GM21717 (cell line): ENCODE measurements around the gene WFDC5.
"Not testable (repeated sequence)": the region's sequence is repeated elsewhere in the genome, so short reads cannot be mapped to it uniquely, and the experiment has no call there.

Experiments used
- ATAC-seq: cut with Tn5 transposase; IDR thresholded peaks from one replicate; pipeline ENCODE4 v1.9.1; 2021; ENCODE audit warnings: mild to moderate bottlenecking, moderate library complexity; ENCODE audit not compliant: unreplicated experiment

WFDC5 gene, protein sequence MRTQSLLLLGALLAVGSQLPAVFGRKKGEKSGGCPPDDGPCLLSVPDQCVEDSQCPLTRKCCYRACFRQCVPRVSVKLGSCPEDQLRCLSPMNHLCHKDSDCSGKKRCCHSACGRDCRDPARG

DNA sequence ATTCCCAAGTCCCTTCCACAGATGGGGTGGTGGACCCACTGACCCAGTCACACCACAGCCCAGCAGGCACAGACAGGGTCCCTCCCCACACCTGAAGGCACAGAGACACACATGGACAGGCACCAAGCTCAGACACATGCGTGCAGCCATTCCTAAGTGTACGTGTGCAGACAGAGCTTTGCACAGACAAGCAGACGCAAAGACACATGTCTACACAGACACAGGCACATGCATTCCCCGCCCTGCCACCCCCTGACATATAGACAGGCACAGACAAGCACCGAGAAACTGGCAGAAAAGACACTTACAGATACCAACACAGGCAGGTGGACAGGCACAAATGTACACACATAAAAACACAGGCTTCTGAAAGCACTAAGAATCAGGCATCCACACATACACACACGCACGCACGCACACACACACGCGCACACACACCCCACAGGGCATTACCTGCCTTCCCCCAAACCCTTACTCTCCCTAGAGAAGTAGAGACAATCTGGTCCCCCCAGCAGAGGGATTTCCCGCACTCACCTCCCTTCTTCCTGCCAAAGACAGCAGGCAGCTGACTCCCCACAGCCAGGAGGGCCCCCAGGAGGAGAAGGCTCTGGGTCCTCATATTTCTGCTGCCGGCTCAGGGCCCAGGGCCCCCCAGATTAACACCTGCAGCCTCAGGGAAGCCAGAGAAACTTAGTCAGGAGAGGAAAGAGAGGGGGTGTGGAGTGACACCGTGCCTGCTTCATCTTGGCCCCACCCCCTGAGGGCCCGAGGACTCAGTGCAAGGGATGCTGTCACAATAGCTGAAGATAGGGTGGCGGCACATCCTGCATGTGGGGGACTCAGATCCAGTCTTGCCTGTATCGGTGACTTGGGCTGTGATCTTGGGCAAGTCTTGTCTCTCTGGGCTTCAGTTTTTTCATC lies at the start of gene WFDC5:
Gene WFDC5 (minus strand): TSS at position 710 of the 921 bp plus-strand sequence. CDS start 91 bp downstream, at position 619.
- no peak for ATAC-seq

DNA sequence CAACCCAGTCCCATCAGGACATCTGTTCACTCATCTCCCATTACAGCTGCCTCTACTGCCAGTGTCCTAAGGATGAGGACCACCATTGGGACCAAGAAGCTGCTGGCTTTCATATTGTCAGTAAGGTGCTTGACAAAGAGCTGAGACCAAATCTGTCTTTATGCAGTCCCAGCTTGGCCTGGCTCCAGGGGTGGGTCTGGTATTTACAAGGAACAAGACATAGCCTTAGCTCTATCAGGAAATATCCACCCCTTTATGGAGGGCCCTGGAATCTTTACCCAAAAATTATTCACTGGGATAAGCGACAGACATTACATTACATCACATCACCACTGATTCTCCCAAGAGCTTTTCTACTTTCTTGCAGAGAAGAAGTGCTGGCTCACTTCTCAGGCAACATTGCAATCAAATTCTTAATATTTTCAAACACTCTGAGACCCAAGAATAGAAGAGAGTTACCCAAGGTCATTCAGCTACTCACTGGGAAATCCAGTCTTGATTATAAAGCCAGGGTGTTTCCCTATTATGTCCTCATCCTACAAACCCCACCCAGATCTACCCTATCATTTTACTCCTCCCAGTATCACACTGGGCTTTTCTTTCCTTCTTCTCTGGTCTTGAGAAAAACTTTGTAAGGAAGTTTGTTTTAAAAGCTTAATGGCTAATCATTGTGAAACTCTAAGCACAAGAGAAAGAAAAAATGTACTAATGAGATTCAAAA lies 48.3 kb upstream of the WFDC5 start:
- ATAC-seq, result no peak

DNA sequence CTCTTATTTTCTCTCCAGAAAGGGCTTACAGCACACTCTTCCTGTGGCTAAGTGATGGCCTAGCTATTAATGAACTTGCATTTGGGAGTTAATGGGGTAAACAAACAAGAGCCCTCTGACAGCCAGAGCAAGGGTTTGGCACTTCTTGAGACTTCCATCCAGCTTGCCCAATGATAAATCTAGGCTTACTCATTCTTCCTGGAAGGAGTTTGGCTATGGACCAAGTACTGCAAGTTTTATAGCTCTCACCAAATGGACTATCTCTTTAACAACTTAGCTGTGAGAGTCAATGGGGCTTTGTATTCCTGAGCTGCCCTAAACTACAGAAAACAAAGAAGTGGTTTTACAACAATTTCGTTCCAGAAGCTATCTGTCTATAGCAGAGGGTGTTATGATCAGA lies 43.0 kb upstream of the WFDC5 start:
- ATAC-seq, result no peak

DNA sequence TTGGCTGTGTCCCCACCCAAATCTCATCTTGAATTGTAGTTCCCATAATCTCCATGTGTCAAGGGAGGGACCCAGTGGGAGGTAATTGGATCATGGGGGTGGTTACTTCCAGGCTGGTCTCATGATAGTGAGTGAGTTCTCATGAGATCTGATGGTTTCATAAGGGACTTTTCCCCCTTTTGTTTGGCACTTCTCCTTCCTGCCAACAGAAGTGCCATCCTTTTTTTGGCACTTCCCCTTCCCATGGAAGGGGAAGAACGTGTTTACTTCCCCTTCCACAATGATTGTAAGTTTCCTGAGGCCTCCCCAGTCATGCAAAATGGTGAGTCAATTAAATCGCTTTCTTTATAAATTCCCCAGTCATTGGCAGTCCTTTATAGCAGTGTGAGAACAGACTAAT lies 41.7 kb upstream of the WFDC5 start:
- no peak for ATAC-seq

DNA sequence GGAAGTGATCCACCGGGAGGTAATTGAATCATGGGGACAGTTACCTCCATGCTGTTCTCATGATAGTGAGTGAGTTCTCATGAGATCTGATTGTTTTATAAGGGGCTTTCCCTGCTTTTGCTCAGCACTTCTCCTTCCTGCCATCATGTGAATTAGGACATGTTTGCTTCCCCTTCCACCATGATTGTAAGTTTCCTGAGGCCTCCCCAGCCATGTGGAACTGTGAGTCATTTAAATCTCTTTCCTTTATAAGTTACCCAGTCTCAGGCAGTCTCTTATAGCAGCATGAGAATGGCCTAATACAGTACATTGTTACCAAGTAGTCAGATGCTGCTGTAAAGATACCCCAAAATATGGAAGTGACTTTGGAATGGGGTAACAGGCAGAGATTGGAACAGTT lies 39.8 kb upstream of the WFDC5 start:
- not testable (repeated sequence) for ATAC-seq

DNA sequence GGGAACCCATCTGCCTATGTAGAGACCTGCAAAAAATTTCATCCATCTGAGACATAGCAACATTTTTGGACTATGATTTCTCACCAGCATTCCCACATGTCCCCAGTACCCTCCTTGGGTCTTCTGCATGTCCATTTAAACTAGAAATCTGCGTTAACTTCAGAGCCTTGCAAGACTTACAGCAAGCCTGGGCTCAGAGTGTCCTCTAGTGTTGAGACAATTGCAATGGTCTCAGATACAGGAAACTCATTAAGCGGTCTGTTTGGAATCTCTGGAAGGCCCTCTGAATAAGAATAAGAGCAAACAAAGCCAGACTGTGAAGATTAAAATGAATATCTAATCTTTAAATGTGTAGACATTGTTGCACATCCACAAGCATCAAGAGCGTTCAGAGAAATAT lies 39.2 kb upstream of the WFDC5 start:
- ATAC-seq, result no peak

DNA sequence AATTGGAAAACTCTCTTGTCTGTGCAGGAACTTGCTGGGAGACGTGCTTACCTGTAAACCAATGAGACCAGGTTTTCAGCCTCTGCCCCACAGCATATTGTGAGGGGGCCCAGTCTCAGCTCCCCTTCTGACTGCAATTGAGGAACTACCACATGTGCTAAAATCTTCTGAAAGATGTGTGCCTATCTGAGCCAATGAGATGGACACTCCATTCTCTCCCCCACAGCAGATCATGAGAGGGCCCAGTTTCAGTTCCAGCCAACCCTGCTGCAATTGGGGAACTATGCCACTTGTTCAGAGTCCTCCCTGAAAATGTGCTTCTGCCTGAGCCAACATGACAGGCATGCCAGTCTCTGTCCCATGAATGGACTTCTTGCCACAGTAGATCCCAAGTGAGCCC lies 38.8 kb upstream of the WFDC5 start:
- ATAC-seq, result no peak

DNA sequence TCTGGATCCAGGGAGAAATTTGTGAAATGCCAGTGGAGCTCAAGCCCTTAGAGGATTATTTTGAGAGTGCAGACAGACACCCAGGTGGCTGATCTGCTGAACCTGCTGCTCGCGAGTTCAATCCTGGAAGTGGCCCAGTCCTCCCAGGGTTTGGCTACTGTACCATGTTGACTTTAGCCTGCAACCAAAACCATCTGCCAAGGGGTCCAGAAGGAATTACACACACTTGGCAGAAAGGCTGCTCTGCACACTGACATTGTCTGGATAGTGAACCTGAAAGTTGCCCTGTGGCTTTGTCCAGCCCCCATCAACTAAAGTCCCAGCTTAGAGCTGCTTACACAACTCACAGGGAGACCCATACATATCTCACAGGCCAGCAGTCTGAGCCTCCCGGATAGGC lies 38.2 kb upstream of the WFDC5 start:
- no peak for ATAC-seq

DNA sequence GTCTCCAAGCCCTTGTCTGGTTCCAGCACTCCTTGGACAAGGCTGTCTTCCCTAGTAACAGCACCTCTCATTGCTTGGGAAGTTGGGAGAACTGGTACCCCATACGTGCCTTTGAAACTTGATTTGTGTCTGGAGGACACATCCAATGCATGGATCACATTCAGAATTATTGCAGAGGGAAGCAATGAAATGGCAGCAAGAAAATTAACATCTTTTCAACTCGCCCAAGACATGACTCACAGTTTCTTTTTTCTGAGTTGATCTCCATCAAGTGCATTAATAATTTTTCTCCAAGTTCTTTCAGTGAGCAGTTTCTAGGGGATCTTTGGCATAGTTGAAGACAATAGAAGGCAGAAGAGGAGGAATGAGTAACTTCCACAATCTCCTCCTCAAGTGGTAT lies 37.4 kb upstream of the WFDC5 start:
- no peak for ATAC-seq

DNA sequence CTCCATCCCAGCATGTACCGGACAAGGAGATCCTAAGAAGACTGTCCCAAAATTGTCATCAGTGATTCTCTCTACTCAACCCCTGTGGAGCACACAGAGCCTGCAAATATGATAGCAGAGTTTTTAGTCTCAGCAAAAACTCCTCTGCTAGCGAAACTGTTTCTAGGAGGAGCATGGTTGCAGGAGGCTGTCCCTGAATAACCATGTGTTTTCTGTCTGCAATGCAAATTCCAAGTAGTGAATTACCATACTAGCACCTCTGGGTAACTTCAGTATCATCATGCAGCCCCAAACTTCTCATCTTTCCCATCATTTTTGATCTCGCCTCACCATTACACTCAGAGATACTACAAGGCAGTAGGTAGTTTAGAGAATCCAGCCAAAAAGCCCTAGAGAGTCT lies 34.1 kb upstream of the WFDC5 start:
- no peak for ATAC-seq

DNA sequence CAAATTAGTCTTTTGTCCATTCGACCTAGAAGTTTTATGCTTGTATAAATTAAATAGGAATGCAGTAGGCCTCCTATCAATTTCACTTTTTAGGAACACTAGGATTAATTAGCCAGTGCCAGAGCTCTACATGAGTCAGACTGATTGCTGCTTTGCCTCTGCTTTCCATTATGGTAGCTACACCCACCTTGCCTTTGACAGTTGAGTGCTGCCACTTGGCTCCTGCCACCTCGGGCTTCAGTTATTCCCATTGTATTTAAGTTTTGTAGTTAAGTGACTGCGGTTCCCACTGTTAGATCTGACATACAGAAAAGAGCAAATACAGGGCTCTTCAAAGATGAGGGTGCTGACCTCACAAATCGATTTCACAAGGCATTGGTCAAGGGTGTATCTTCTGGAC lies 25.9 kb upstream of the WFDC5 start:
- no peak for ATAC-seq

DNA sequence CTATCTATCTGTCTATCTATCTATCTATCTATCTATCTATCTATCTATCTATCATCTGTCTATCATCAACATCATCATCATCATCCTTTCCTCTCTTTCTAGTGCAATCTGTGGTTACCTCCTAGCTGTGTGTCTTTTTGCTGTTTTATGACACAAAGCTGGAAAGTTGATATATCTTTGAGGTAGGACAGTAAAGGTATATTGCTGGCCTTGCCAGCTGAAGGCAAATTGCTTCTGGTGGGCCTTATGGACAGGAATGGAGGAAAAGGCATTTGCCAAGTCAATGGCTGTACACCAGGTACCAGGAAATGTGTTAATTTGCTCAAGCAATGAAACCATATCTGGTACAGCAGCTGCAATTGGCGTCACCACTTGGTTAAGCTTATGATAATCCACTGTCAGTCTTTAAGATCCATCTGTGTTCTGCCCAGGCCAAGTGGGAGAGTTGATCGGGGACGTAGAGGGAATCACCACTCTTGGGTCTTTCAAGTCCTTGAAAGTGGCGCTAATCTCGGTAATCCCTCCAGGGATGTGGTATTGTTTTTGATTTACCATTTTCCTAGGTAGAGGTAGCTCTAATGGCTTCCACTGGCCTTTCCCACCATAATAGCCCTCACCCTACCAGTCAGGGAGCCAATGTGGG lies 24.9 kb upstream of the WFDC5 start:
- ATAC-seq, result not testable (repeated sequence)

DNA sequence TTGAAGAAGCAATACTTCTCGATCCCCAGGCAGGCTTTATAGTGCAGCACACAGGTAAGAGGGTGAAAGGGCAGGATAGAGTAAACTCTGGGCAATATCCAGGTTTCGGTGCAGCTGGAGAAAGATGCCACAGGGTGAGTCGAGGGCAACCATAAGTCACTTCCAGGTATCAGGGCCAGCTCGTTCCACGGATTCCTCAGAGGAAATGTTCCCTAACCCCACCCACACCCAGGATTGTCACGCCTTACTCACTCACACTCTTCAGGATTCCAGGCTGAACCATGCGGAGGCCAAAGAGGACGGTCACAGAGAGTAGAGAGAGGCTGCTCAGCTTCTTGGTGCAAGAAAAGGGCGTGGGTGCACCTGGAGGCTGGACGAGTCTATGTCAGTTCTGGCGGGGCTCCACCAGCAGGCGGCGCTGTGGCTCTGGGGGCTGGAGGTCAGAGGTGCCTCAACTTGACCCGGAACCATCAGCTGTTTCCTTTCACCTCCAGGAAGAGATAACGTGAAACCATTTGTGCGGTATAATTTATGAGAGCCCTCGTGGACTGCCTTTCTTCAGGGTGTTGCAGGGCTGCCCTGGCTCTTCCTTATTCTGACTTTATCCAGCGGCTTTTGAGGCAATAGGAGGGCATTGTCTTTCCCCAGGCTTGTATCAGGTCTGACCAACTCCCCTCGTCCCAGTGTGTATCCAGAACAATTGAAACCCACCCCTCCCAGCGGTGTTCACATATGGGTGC lies 23.8 kb upstream of the WFDC5 start:
- ATAC-seq, result no peak

DNA sequence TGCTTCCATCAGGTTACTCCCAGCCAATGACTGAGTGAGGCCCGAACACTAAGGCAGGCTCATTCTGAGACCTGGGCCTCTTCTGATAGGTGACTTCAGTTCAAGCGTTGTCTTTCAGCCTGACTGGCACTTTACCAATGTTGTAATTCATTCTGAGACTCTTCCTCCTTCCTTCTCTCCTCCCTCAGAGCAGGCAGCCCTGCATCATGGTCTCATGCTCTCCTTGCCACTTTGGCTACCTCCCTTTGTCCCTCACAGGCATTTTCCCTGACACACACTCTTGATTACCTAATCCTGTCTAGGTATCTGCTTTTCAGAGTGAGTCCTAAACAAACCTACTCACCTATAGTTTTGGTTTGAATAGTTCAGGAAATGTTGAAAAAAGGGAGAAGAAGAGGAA lies 21.9 kb upstream of the WFDC5 start:
- no peak for ATAC-seq

DNA sequence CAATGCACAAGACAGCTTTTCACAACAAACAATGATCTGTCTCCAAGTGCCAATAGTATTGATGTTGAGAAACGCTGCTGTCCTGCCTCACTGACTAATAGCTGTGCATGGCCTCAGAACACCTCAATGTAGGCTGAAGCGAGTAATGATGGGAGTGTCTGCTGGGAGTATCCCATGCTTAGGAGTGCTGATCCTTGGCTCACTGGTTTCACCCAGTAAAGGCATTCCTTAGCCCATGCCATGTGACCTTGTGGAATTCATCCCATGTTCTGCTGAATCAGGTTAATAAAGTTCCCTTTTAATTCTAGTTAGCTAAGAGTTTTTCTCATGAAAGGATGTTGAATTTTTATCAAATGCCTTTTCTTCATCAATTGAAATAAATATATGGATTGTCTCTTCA lies 13.1 kb upstream of the WFDC5 start:
- ATAC-seq, result no peak

DNA sequence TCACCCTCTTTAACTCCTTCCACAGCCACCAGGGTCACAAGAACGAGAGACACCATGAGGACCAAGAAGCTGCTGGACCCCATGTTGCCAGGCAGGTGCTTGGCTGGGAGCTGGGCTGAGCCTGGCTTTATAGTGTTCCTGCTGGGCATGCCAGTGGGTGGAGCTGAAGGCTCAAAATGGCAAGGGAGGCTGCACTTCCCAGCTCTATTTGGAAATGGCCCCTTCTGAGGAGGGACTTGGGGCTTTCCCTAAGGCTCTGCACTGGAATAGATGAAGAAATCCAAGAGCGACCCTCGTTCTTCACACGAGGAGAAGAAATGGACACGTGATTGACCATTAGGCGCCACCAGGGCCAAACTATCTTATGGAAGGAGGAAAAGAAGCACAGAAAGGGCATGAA lies 9.4 kb upstream of the WFDC5 start, which contains the start of gene WFDC12:
Gene WFDC12 (minus strand): TSS at position 101 of the 400 bp plus-strand sequence. CDS start 18 bp downstream, at position 83.
- no peak for ATAC-seq

DNA sequence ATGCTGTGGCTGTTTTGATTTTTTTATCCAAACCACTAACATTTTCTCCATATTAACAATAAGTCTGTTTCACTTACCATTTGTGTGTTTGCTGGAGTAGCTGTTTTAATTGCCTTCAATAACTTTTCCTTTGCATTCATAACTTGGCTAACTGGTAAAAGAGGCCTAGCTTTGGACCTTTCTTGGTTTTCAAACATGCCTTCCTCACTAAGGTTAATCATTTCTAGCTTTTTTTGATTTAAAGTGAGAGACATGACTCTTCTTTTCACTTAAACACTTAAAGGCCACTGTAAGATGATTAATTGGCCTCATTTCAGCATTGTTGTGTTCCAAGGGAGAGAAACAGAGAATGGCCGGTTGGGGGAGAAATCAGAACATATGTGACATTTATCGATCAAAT lies 6.4 kb upstream of the WFDC5 start:
- ATAC-seq, result no peak

DNA sequence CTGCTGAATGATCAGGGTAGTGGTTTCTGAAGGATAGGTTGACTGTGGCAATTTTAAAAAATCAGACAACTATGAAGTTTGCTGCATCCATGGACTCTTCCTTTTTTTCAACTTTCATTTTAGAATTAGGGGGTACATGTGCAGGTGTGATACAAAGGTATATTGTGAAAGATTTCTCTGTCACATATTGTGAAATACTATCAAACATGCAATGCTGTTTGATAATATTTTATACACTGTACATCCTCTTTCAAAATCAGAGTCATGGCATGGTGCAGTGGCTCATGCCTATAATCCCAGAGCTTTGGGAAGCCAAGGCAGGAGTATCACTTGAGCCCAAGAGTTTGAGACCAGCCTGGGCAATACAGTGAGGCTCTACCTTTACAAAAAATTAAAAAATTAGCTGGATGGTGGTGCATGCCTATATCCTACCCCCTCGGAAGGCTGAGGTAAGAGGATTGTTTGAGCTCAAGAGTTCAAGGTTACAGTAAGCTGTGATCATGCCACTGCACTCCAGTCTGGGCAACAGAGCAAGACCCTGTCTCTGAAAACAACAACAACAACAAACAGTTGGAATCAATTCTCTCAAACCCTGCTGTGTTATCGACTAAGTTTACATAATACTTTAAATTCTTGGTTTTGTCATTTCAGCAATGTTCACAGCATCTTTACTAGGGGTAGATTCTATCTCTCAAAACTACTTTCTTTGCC lies 4.7 kb upstream of the WFDC5 start:
- no peak for ATAC-seq

DNA sequence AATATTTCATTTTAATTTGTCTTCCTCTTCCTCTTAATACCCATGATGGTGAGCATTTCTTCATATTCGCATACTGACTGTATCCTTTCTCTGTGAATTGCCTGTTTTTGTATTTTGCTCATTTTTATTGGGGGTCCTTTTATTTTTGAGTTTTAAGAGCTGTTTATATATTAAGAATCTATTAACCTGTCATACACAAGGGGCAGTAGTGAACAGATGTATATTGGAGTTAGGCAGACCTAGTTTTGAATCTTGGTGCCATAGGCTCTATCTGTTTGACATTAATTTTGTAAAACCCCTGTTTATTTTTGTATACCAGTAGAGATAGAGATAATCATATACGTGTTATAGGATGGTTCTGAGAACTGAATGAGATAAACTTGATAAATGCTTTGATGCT lies 3.1 kb upstream of the WFDC5 start:
- ATAC-seq, result no peak

DNA sequence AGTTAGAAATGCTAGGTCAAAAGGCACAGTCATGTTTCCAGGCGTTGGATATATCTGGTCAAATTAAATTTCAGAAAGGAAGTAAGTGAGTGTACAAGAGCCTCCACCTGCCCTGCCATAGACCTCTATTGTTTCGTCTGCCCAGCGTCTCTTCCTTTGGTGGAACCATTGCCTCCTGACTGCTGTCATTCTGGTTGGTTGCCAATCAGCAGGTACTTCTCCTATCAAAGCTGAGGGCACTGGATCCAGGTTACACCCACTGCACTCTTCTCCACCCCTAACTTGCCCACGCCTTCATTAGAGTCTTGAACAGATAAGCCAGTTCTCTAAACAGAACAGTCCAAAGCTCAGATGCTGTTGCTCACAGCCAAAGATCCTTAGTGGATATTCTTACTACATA lies 2.6 kb upstream of the WFDC5 start:
- ATAC-seq, result no peak
